Subcutaneous adipose tissue (tissue), 4 donors: ENCODE data around the gene PPEF2. TPM values are rescaled to one million over a fixed set of nuclear protein-coding genes. Genes with fewer than 3 reads are reported as not detected.

Experiments used
- CTCF ChIP-seq: fragments of 450-650 bp; IDR thresholded peaks from one replicate; pipeline ENCODE4 v1.5.1; 2016; ENCODE audit warnings: low read depth, mild to moderate bottlenecking, control low read depth, antibody characterized with exemption, moderate library complexity
- total RNA-seq, 4 donors: library from RNA; depleted of rRNA; stranded (reverse); fragments of >200 nt; gene quantifications; one replicate each; pipeline ENCODE4 v1.1.0, GENCODE V29; 2016

PPEF2 gene
- total RNA-seq, 4 donors from 2014 or later, result 0.17 TPM; not detected in 3

GRCh38 chr4:75869100-75869499 is 33.2 kb downstream of the PPEF2 start:
- TF ChIP-seq CTCF, result no peak

- no peak for TF ChIP-seq CTCF
Observed at GRCh38 chr4:75867130-75867529, 35.1 kb downstream of the PPEF2 start.

- no peak for TF ChIP-seq CTCF
Observed at GRCh38 chr4:75860606-75861005, 41.6 kb downstream of the PPEF2 start.

- TF ChIP-seq CTCF, result no peak
Observed at GRCh38 chr4:75858721-75859120, 43.5 kb downstream of the PPEF2 start.

- no peak for TF ChIP-seq CTCF
Observed at GRCh38 chr4:75849461-75849860, 52.8 kb downstream of the PPEF2 start.

- TF ChIP-seq CTCF, result no peak
Observed at GRCh38 chr4:75848891-75849290, 53.4 kb downstream of the PPEF2 start.

- no peak for TF ChIP-seq CTCF
Observed at GRCh38 chr4:75845992-75846391, 56.3 kb downstream of the PPEF2 start.
